IMR-90 (cell line): ENCODE measurements around the gene RGS4. TPM values are rescaled to one million over a fixed set of nuclear protein-coding genes. Genes with fewer than 3 reads are reported as not detected.

Experiments used
- ATAC-seq: fragments of 200-7000 bp; cut with Tn5 transposase; 2 replicates; pipeline ENCODE4 v1.9.1; 2020; ENCODE audit warnings: low read depth, mild to moderate bottlenecking, moderate library complexity
- BruUV-seq: library from RNA; stranded (reverse); fragments of 400-500 nt; replicated peaks from 2 replicates; lab custom pipeline; 2021; lab: Mats Ljungman, UMichigan
- CTCF ChIA-PET: fragments of 300-600 bp; formaldehyde crosslinking; extraction: SDS; loops from one replicate; lab custom pipeline; 2021; ENCODE audit warnings: antibody characterized with exemption; lab: Yijun Ruan, JAX
- POLR2A ChIA-PET: fragments of 300-600 bp; sonication (Branson Sonifier 250); formaldehyde crosslinking; loops from one replicate; lab custom pipeline; 2022; ENCODE audit warnings: antibody characterized with exemption; ENCODE audit not compliant: unreplicated experiment; lab: Charles Lee
- DNase-seq: peaks from one replicate; pipeline ENCODE4 v3.0.0; 2013
- H2AFZ ChIP-seq: replicated peaks from 2 replicates; pipeline ENCODE3; 2013; ENCODE audit warnings: low read length, mild to moderate bottlenecking; ENCODE audit not compliant: poor library complexity
- H2AK5ac ChIP-seq: 2 replicates; pipeline ENCODE4 v1.6.1; 2013; ENCODE audit warnings: low read depth, low read length, inconsistent platforms
- H2AK9ac ChIP-seq: replicated peaks from 2 replicates; pipeline ENCODE3; 2013; ENCODE audit warnings: mild to moderate bottlenecking, low read depth, low read length, moderate library complexity; ENCODE audit not compliant: poor library complexity
- H2BK120ac ChIP-seq: 2 replicates; pipeline ENCODE4 v1.6.1; 2013; ENCODE audit warnings: low read depth, low read length, inconsistent platforms
- H2BK15ac ChIP-seq: 3 replicates; pipeline ENCODE4 v1.6.1; 2013; ENCODE audit warnings: low read depth, low read length, inconsistent platforms
- H2BK20ac ChIP-seq: 2 replicates; pipeline ENCODE4 v1.6.1; 2013; ENCODE audit warnings: low read depth, mild to moderate bottlenecking, inconsistent platforms, low read length, moderate library complexity
- H2BK5ac ChIP-seq: 2 replicates; pipeline ENCODE4 v1.6.1; 2013; ENCODE audit warnings: mild to moderate bottlenecking, low read depth, low read length, inconsistent platforms; ENCODE audit not compliant: poor library complexity, severe bottlenecking
- H3K14ac ChIP-seq: replicated peaks from 2 replicates; pipeline ENCODE4 v1.6.1; 2013; ENCODE audit warnings: low read depth, low read length, inconsistent platforms
- H3K18ac ChIP-seq: 2 replicates; pipeline ENCODE4 v1.6.1; 2013; ENCODE audit warnings: low read depth, low read length, control low read depth
- H3K23ac ChIP-seq: 2 replicates; pipeline ENCODE4 v1.6.1; 2013; ENCODE audit warnings: low read depth, low read length, inconsistent platforms
- H3K27ac ChIP-seq: 2 replicates; pipeline ENCODE4 v1.5.1; 2013; ENCODE audit warnings: mild to moderate bottlenecking, control low read depth, low read length; ENCODE audit not compliant: insufficient read depth
- H3K27me3 ChIP-seq: 2 replicates; pipeline ENCODE4 v1.6.1; 2013; ENCODE audit warnings: low read length; ENCODE audit not compliant: control insufficient read depth, insufficient read depth
- H3K36me3 ChIP-seq: 2 replicates; pipeline ENCODE4 v1.6.1; 2013; ENCODE audit warnings: low read length, mixed read lengths; ENCODE audit not compliant: control insufficient read depth, insufficient read depth
- H3K4ac ChIP-seq: 2 replicates; pipeline ENCODE4 v1.6.1; 2013; ENCODE audit warnings: low read depth, low read length, inconsistent platforms
- H3K4me1 ChIP-seq: 2 replicates; pipeline ENCODE4 v1.6.1; 2013; ENCODE audit warnings: low read length, mixed read lengths; ENCODE audit not compliant: control insufficient read depth, insufficient read depth
- H3K4me2 ChIP-seq: 2 replicates; pipeline ENCODE4 v1.6.1; 2013; ENCODE audit warnings: low read depth, mild to moderate bottlenecking, control low read depth, low read length, moderate library complexity
- H3K4me3 ChIP-seq: 2 replicates; pipeline ENCODE4 v1.5.1; 2013; ENCODE audit warnings: low read depth, mild to moderate bottlenecking, control low read depth, low read length, moderate library complexity; ENCODE audit not compliant: insufficient read depth
- H3K56ac ChIP-seq: 2 replicates; pipeline ENCODE4 v1.6.1; 2013; ENCODE audit warnings: low read length, inconsistent platforms; ENCODE audit not compliant: insufficient read depth; ENCODE audit errors: extremely low read depth
- H3K79me1 ChIP-seq, 2 experiments: 2 replicates each; pipeline ENCODE4 v1.6.1; 2013; ENCODE audit warnings: low read length in 2 of 2, inconsistent platforms in 1 of 2, low read depth in 1 of 2
- H3K9ac ChIP-seq: 2 replicates; pipeline ENCODE4 v1.6.1; 2013; ENCODE audit warnings: low read depth, low read length, control low read depth
- H3K9me1 ChIP-seq: 2 replicates; pipeline ENCODE4 v1.6.1; 2013; ENCODE audit warnings: low read length, inconsistent platforms; ENCODE audit not compliant: insufficient read depth
- H3K9me3 ChIP-seq: 2 replicates; pipeline ENCODE4 v1.6.1; 2013; ENCODE audit warnings: low read length; ENCODE audit not compliant: control insufficient read depth, insufficient read depth
- H4K20me1 ChIP-seq: 2 replicates; pipeline ENCODE4 v1.6.1; 2013; ENCODE audit warnings: low read length, inconsistent platforms; ENCODE audit not compliant: insufficient read depth
- H4K5ac ChIP-seq: 2 replicates; pipeline ENCODE4 v1.6.1; 2013; ENCODE audit warnings: mild to moderate bottlenecking, low read depth, low read length, control low read depth
- H4K8ac ChIP-seq, 2 experiments: 2 replicates each; pipeline ENCODE4 v1.6.1; 2013; ENCODE audit warnings: low read depth in 2 of 2, low read length in 2 of 2, control low read depth in 1 of 2, inconsistent platforms in 1 of 2
- H4K91ac ChIP-seq: 2 replicates; pipeline ENCODE4 v1.6.1; 2013; ENCODE audit warnings: low read depth, low read length, inconsistent platforms; ENCODE audit not compliant: insufficient read depth
- CEBPB ChIP-seq: IDR thresholded peaks from 2 replicates; pipeline ENCODE4 v1.6.1; 2012; ENCODE audit warnings: low read depth, low read length, improper control_type of control experiment
- CHD1 ChIP-seq: IDR thresholded peaks from 2 replicates; pipeline ENCODE4 v1.6.1; 2012; ENCODE audit warnings: low read depth, low read length, improper control_type of control experiment
- CTCF ChIP-seq: conservative IDR thresholded peaks from 2 replicates; pipeline ENCODE4 v1.5.1; 2012; ENCODE audit warnings: mild to moderate bottlenecking, low read depth, low read length, improper control_type of control experiment
- ELK1 ChIP-seq: fragments of 150-350 bp; IDR thresholded peaks from 2 replicates; pipeline ENCODE4 v1.6.1; 2016; ENCODE audit warnings: low read depth, mild to moderate bottlenecking, low read length, moderate library complexity, borderline replicate concordance
- FOS ChIP-seq: fragments of 150-350 bp; IDR thresholded peaks from 2 replicates; pipeline ENCODE4 v1.6.1; 2016; ENCODE audit warnings: low read depth, low read length
- MAFK ChIP-seq: IDR thresholded peaks from 2 replicates; pipeline ENCODE4 v1.6.1; 2012; ENCODE audit warnings: low read depth, low read length, improper control_type of control experiment
- MAZ ChIP-seq: IDR thresholded peaks from 2 replicates; pipeline ENCODE4 v1.6.1; 2012; ENCODE audit warnings: low read depth, mild to moderate bottlenecking, low read length, improper control_type of control experiment, moderate library complexity, borderline replicate concordance
- MXI1 ChIP-seq: IDR thresholded peaks from 2 replicates; pipeline ENCODE4 v1.6.1; 2012; ENCODE audit warnings: low read depth, mild to moderate bottlenecking, low read length, moderate library complexity, borderline replicate concordance
- RAD21 ChIP-seq: IDR thresholded peaks from 2 replicates; pipeline ENCODE4 v1.6.1; 2012; ENCODE audit warnings: low read length, improper control_type of control experiment
- RFX5 ChIP-seq: IDR thresholded peaks from 2 replicates; pipeline ENCODE4 v1.8.0; 2012; ENCODE audit warnings: low read depth, mild to moderate bottlenecking, low read length, moderate library complexity
- USF2 ChIP-seq: fragments of 150-350 bp; IDR thresholded peaks from 2 replicates; pipeline ENCODE4 v1.6.1; 2017; ENCODE audit warnings: mild to moderate bottlenecking, antibody characterized with exemption, low read length, low read depth
- WGBS, 2 experiments: methylation state at CpG; one replicate each; pipeline versions ENCODE4 v1.1.5 to v1.1.7; 2013; ENCODE audit warnings: missing lambda C conversion rate in 2 of 2; ENCODE audit not compliant: insufficient read length in 1 of 2; ENCODE audit errors: extremely low coverage in 2 of 2; 5-methylcytosine and 5-hydroxymethylcytosine counted together
- dilution Hi-C: fragments of 300-500 bp; cut with HindIII; formaldehyde crosslinking; loops from one replicate; pipeline ENCODE4 v1.14.3; 2018; ENCODE audit warnings: low sequenced_read_pairs; ENCODE audit not compliant: unreplicated experiment
- in situ Hi-C: fragments of 300-500 bp; cut with MboI; formaldehyde crosslinking; loops from 3 replicates; pipeline ENCODE4 v1.14.3; 2019; ENCODE audit warnings: low sequenced_read_pairs, inconsistent platforms, mixed read lengths
- intact Hi-C: fragments of 100-400 bp; cut with micrococcal nuclease; formaldehyde crosslinking; loops from 2 replicates; pipeline ENCODE4 v1.10.0; 2022
- polyA plus RNA-seq, 3 experiments: library from polyadenylated mRNA; depleted of rRNA; stranded (reverse); fragments of >200 nt; gene quantifications; 2 replicates each; pipeline ENCODE4 v1.2.3, GENCODE V29; 2012; ENCODE audit warnings: low replicate concordance in 1 of 3
- total RNA-seq: library from RNA; depleted of rRNA; stranded (reverse); fragments of >200 nt; gene quantifications from 2 replicates; pipeline ENCODE4 v1.2.3, GENCODE V29; 2012

RGS4 gene
- total and polyA plus RNA-seq, 2 of the 4 experiments (the other 2 are of a cell fraction) = 202 to 538 TPM

GRCh38 chr1:163124812-163125211 lies 55.7 kb downstream of the RGS4 start:
- ChIA-PET CTCF (no interaction called here), POLR2A (no interaction called here)
- H3K23ac ChIP-seq = no peak overlapping the region
- no peak overlapping the region for H3K27ac ChIP-seq
- H3K4ac ChIP-seq = no peak overlapping the region
- no peak overlapping the region for H2AK5ac ChIP-seq
- TF ChIP-seq FOS = no peak
- no peak for TF ChIP-seq CTCF
- TF ChIP-seq MXI1 = no peak
- no peak for TF ChIP-seq RFX5
- TF ChIP-seq CEBPB = no peak
- no peak for TF ChIP-seq CHD1
- no peak for TF ChIP-seq USF2
- no peak for TF ChIP-seq RAD21
- TF ChIP-seq MAZ = no peak
- no peak for TF ChIP-seq ELK1
- TF ChIP-seq MAFK = no peak
- no peaks in the 10 kb centered on the region for H3K9me3 ChIP-seq
- H2BK5ac ChIP-seq = no peak overlapping the region
- no peaks in the 10 kb centered on the region for H3K4me1 ChIP-seq
- no peak overlapping the region for H3K4me3 ChIP-seq
- in situ Hi-C loops = no loop called here
- no peak overlapping the region for H3K56ac ChIP-seq
- WGBS, 2 experiments = 100% methylated on average over 1 of the region's 4 CpGs; no CpG with 5 or more reads in 1 of the 2 experiments
- no peaks in the 10 kb centered on the region for H4K20me1 ChIP-seq
- no peaks in the 10 kb centered on the region for H3K36me3 ChIP-seq
- no peak overlapping the region for H2AK9ac ChIP-seq
- no TSS peak for BruUV-seq
- H3K4me2 ChIP-seq = no peak overlapping the region
- no peak overlapping the region for H4K5ac ChIP-seq
- no peak for DNase-seq
- no peaks in the 10 kb centered on the region for H3K27me3 ChIP-seq
- no peak overlapping the region for H4K91ac ChIP-seq
- H4K8ac ChIP-seq = no peak overlapping the region
- no peak overlapping the region for H2BK120ac ChIP-seq
- H2AFZ ChIP-seq = no peak overlapping the region
- intact Hi-C loops = no loop called here
- H3K9ac ChIP-seq = no peak overlapping the region
- H3K9me1 ChIP-seq = 0 out of 2 replicates have a peak, but pooled peaks cover 3% of the 10 kb centered on the region
- no peak overlapping the region for H3K18ac ChIP-seq
- no peak overlapping the region for H2BK20ac ChIP-seq
- H3K14ac ChIP-seq = no peak overlapping the region
- no peak overlapping the region for H2BK15ac ChIP-seq
- ATAC-seq = no peak
- dilution Hi-C loops = no loop called here
- H3K79me1 ChIP-seq = no peaks in the 10 kb centered on the region
